IMR-90 (cell line): ENCODE results near the gene SNTG2. TPM values are rescaled to one million over a fixed set of nuclear protein-coding genes. Genes with fewer than 3 reads are reported as not detected.

Experiments used
- ATAC-seq: fragments of 200-7000 bp; cut with Tn5 transposase; 2 replicates; pipeline ENCODE4 v1.9.1; 2020; ENCODE audit warnings: low read depth, mild to moderate bottlenecking, moderate library complexity
- BruUV-seq: library from RNA; stranded (reverse); fragments of 400-500 nt; replicated peaks from 2 replicates; lab custom pipeline; 2021; lab: Mats Ljungman, UMichigan
- CTCF ChIA-PET: fragments of 300-600 bp; formaldehyde crosslinking; extraction: SDS; loops from one replicate; lab custom pipeline; 2021; ENCODE audit warnings: antibody characterized with exemption; lab: Yijun Ruan, JAX
- POLR2A ChIA-PET: fragments of 300-600 bp; sonication (Branson Sonifier 250); formaldehyde crosslinking; loops from one replicate; lab custom pipeline; 2022; ENCODE audit warnings: antibody characterized with exemption; ENCODE audit not compliant: unreplicated experiment; lab: Charles Lee
- DNase-seq: peaks from one replicate; pipeline ENCODE4 v3.0.0; 2013
- H2AFZ ChIP-seq: replicated peaks from 2 replicates; pipeline ENCODE3; 2013; ENCODE audit warnings: low read length, mild to moderate bottlenecking; ENCODE audit not compliant: poor library complexity
- H2AK5ac ChIP-seq: 2 replicates; pipeline ENCODE4 v1.6.1; 2013; ENCODE audit warnings: low read depth, low read length, inconsistent platforms
- H2AK9ac ChIP-seq: replicated peaks from 2 replicates; pipeline ENCODE3; 2013; ENCODE audit warnings: mild to moderate bottlenecking, low read depth, low read length, moderate library complexity; ENCODE audit not compliant: poor library complexity
- H2BK120ac ChIP-seq: 2 replicates; pipeline ENCODE4 v1.6.1; 2013; ENCODE audit warnings: low read depth, low read length, inconsistent platforms
- H2BK15ac ChIP-seq: 3 replicates; pipeline ENCODE4 v1.6.1; 2013; ENCODE audit warnings: low read depth, low read length, inconsistent platforms
- H2BK20ac ChIP-seq: 2 replicates; pipeline ENCODE4 v1.6.1; 2013; ENCODE audit warnings: low read depth, mild to moderate bottlenecking, inconsistent platforms, low read length, moderate library complexity
- H2BK5ac ChIP-seq: 2 replicates; pipeline ENCODE4 v1.6.1; 2013; ENCODE audit warnings: mild to moderate bottlenecking, low read depth, low read length, inconsistent platforms; ENCODE audit not compliant: poor library complexity, severe bottlenecking
- H3K14ac ChIP-seq: replicated peaks from 2 replicates; pipeline ENCODE4 v1.6.1; 2013; ENCODE audit warnings: low read depth, low read length, inconsistent platforms
- H3K18ac ChIP-seq: 2 replicates; pipeline ENCODE4 v1.6.1; 2013; ENCODE audit warnings: low read depth, low read length, control low read depth
- H3K23ac ChIP-seq: 2 replicates; pipeline ENCODE4 v1.6.1; 2013; ENCODE audit warnings: low read depth, low read length, inconsistent platforms
- H3K27ac ChIP-seq: 2 replicates; pipeline ENCODE4 v1.5.1; 2013; ENCODE audit warnings: mild to moderate bottlenecking, control low read depth, low read length; ENCODE audit not compliant: insufficient read depth
- H3K27me3 ChIP-seq: 2 replicates; pipeline ENCODE4 v1.6.1; 2013; ENCODE audit warnings: low read length; ENCODE audit not compliant: control insufficient read depth, insufficient read depth
- H3K36me3 ChIP-seq: 2 replicates; pipeline ENCODE4 v1.6.1; 2013; ENCODE audit warnings: low read length, mixed read lengths; ENCODE audit not compliant: control insufficient read depth, insufficient read depth
- H3K4ac ChIP-seq: 2 replicates; pipeline ENCODE4 v1.6.1; 2013; ENCODE audit warnings: low read depth, low read length, inconsistent platforms
- H3K4me1 ChIP-seq: 2 replicates; pipeline ENCODE4 v1.6.1; 2013; ENCODE audit warnings: low read length, mixed read lengths; ENCODE audit not compliant: control insufficient read depth, insufficient read depth
- H3K4me2 ChIP-seq: 2 replicates; pipeline ENCODE4 v1.6.1; 2013; ENCODE audit warnings: low read depth, mild to moderate bottlenecking, control low read depth, low read length, moderate library complexity
- H3K4me3 ChIP-seq: 2 replicates; pipeline ENCODE4 v1.5.1; 2013; ENCODE audit warnings: low read depth, mild to moderate bottlenecking, control low read depth, low read length, moderate library complexity; ENCODE audit not compliant: insufficient read depth
- H3K56ac ChIP-seq: 2 replicates; pipeline ENCODE4 v1.6.1; 2013; ENCODE audit warnings: low read length, inconsistent platforms; ENCODE audit not compliant: insufficient read depth; ENCODE audit errors: extremely low read depth
- H3K79me1 ChIP-seq, 2 experiments: 2 replicates each; pipeline ENCODE4 v1.6.1; 2013; ENCODE audit warnings: low read length in 2 of 2, inconsistent platforms in 1 of 2, low read depth in 1 of 2
- H3K9ac ChIP-seq: 2 replicates; pipeline ENCODE4 v1.6.1; 2013; ENCODE audit warnings: low read depth, low read length, control low read depth
- H3K9me1 ChIP-seq: 2 replicates; pipeline ENCODE4 v1.6.1; 2013; ENCODE audit warnings: low read length, inconsistent platforms; ENCODE audit not compliant: insufficient read depth
- H3K9me3 ChIP-seq: 2 replicates; pipeline ENCODE4 v1.6.1; 2013; ENCODE audit warnings: low read length; ENCODE audit not compliant: control insufficient read depth, insufficient read depth
- H4K20me1 ChIP-seq: 2 replicates; pipeline ENCODE4 v1.6.1; 2013; ENCODE audit warnings: low read length, inconsistent platforms; ENCODE audit not compliant: insufficient read depth
- H4K5ac ChIP-seq: 2 replicates; pipeline ENCODE4 v1.6.1; 2013; ENCODE audit warnings: mild to moderate bottlenecking, low read depth, low read length, control low read depth
- H4K8ac ChIP-seq, 2 experiments: 2 replicates each; pipeline ENCODE4 v1.6.1; 2013; ENCODE audit warnings: low read depth in 2 of 2, low read length in 2 of 2, control low read depth in 1 of 2, inconsistent platforms in 1 of 2
- H4K91ac ChIP-seq: 2 replicates; pipeline ENCODE4 v1.6.1; 2013; ENCODE audit warnings: low read depth, low read length, inconsistent platforms; ENCODE audit not compliant: insufficient read depth
- CEBPB ChIP-seq: IDR thresholded peaks from 2 replicates; pipeline ENCODE4 v1.6.1; 2012; ENCODE audit warnings: low read depth, low read length, improper control_type of control experiment
- CHD1 ChIP-seq: IDR thresholded peaks from 2 replicates; pipeline ENCODE4 v1.6.1; 2012; ENCODE audit warnings: low read depth, low read length, improper control_type of control experiment
- ELK1 ChIP-seq: fragments of 150-350 bp; IDR thresholded peaks from 2 replicates; pipeline ENCODE4 v1.6.1; 2016; ENCODE audit warnings: low read depth, mild to moderate bottlenecking, low read length, moderate library complexity, borderline replicate concordance
- MAFK ChIP-seq: IDR thresholded peaks from 2 replicates; pipeline ENCODE4 v1.6.1; 2012; ENCODE audit warnings: low read depth, low read length, improper control_type of control experiment
- MAZ ChIP-seq: IDR thresholded peaks from 2 replicates; pipeline ENCODE4 v1.6.1; 2012; ENCODE audit warnings: low read depth, mild to moderate bottlenecking, low read length, improper control_type of control experiment, moderate library complexity, borderline replicate concordance
- MXI1 ChIP-seq: IDR thresholded peaks from 2 replicates; pipeline ENCODE4 v1.6.1; 2012; ENCODE audit warnings: low read depth, mild to moderate bottlenecking, low read length, moderate library complexity, borderline replicate concordance
- NFE2L2 ChIP-seq: fragments of 150-350 bp; IDR thresholded peaks from 2 replicates; pipeline ENCODE4 v1.6.1; 2016; ENCODE audit warnings: low read depth, mild to moderate bottlenecking, low read length
- RAD21 ChIP-seq: IDR thresholded peaks from 2 replicates; pipeline ENCODE4 v1.6.1; 2012; ENCODE audit warnings: low read length, improper control_type of control experiment
- RCOR1 ChIP-seq: IDR thresholded peaks from 2 replicates; pipeline ENCODE4 v1.6.1; 2012; ENCODE audit warnings: mild to moderate bottlenecking, low read length, improper control_type of control experiment; ENCODE audit not compliant: insufficient replicate concordance
- RFX5 ChIP-seq: IDR thresholded peaks from 2 replicates; pipeline ENCODE4 v1.8.0; 2012; ENCODE audit warnings: low read depth, mild to moderate bottlenecking, low read length, moderate library complexity
- SMC3 ChIP-seq: fragments of 150-350 bp; IDR thresholded peaks from 2 replicates; pipeline ENCODE4 v1.6.1; 2016; ENCODE audit warnings: low read depth, mild to moderate bottlenecking, antibody characterized with exemption, low read length, moderate library complexity
- USF2 ChIP-seq: fragments of 150-350 bp; IDR thresholded peaks from 2 replicates; pipeline ENCODE4 v1.6.1; 2017; ENCODE audit warnings: mild to moderate bottlenecking, antibody characterized with exemption, low read length, low read depth
- WGBS, 2 experiments: methylation state at CpG; one replicate each; pipeline versions ENCODE4 v1.1.5 to v1.1.7; 2013; ENCODE audit warnings: missing lambda C conversion rate in 2 of 2; ENCODE audit not compliant: insufficient read length in 1 of 2; ENCODE audit errors: extremely low coverage in 2 of 2; 5-methylcytosine and 5-hydroxymethylcytosine counted together
- dilution Hi-C: fragments of 300-500 bp; cut with HindIII; formaldehyde crosslinking; loops from one replicate; pipeline ENCODE4 v1.14.3; 2018; ENCODE audit warnings: low sequenced_read_pairs; ENCODE audit not compliant: unreplicated experiment
- in situ Hi-C: fragments of 300-500 bp; cut with MboI; formaldehyde crosslinking; loops from 3 replicates; pipeline ENCODE4 v1.14.3; 2019; ENCODE audit warnings: low sequenced_read_pairs, inconsistent platforms, mixed read lengths
- intact Hi-C: fragments of 100-400 bp; cut with micrococcal nuclease; formaldehyde crosslinking; loops from 2 replicates; pipeline ENCODE4 v1.10.0; 2022
- polyA plus RNA-seq, 3 experiments: library from polyadenylated mRNA; depleted of rRNA; stranded (reverse); fragments of >200 nt; gene quantifications; 2 replicates each; pipeline ENCODE4 v1.2.3, GENCODE V29; 2012; ENCODE audit warnings: low replicate concordance in 1 of 3
- total RNA-seq: library from RNA; depleted of rRNA; stranded (reverse); fragments of >200 nt; gene quantifications from 2 replicates; pipeline ENCODE4 v1.2.3, GENCODE V29; 2012

Gene SNTG2
- total and polyA plus RNA-seq, 2 of the 4 experiments (the other 2 are of a cell fraction): under 0.01 to 0.17 TPM

GRCh38 chr2:910698-911097, 40.0 kb upstream of the SNTG2 start:
- no peaks in the 10 kb centered on the region for H3K27me3 ChIP-seq
- H4K20me1 ChIP-seq: no peaks in the 10 kb centered on the region
- DNase-seq: no peak
- dilution Hi-C loops (no loop called here), intact Hi-C loops (no loop called here), in situ Hi-C loops (no loop called here)
- H2AK9ac ChIP-seq: no peak overlapping the region
- no peak overlapping the region for H2BK20ac ChIP-seq
- no peaks in the 10 kb centered on the region for H3K9me1 ChIP-seq
- TF ChIP-seq ELK1 (no peak), USF2 (no peak), RCOR1 (no peak), RFX5 (no peak), MAZ (no peak), MAFK (no peak), CHD1 (no peak), SMC3 (no peak), CEBPB (no peak), RAD21 (no peak), NFE2L2 (no peak), MXI1 (no peak)
- H3K56ac ChIP-seq: no peak overlapping the region
- H2AK5ac ChIP-seq: no peak overlapping the region
- 64% methylated on average over 14 of the region's 16 CpGs; no CpG with 5 or more reads in 1 of the 2 experiments for WGBS, 2 experiments
- H3K27ac ChIP-seq: no peak overlapping the region
- no peak overlapping the region for H3K4me3 ChIP-seq
- no peak overlapping the region for H3K18ac ChIP-seq
- no peak overlapping the region for H2BK5ac ChIP-seq
- ATAC-seq: no peak
- no peak overlapping the region for H4K8ac ChIP-seq
- POLR2A ChIA-PET: no interaction called here
- no peak overlapping the region for H3K4me2 ChIP-seq
- H2AFZ ChIP-seq: no peak overlapping the region
- no peaks in the 10 kb centered on the region for H3K36me3 ChIP-seq
- no TSS peak for BruUV-seq
- CTCF ChIA-PET: no interaction called here
- no peak overlapping the region for H3K4ac ChIP-seq
- H3K79me1 ChIP-seq: no peaks in the 10 kb centered on the region
- H3K9ac ChIP-seq: no peak overlapping the region
- no peak overlapping the region for H3K14ac ChIP-seq
- no peaks in the 10 kb centered on the region for H3K4me1 ChIP-seq
- H3K23ac ChIP-seq: no peak overlapping the region
- H3K9me3 ChIP-seq: peaks cover 3% of the 10 kb centered on the region; the same call in 1 of the 2 replicates
- H4K91ac ChIP-seq: no peak overlapping the region
- H2BK15ac ChIP-seq: no peak overlapping the region
- H2BK120ac ChIP-seq: no peak overlapping the region
- no peak overlapping the region for H4K5ac ChIP-seq
